Gastroesophageal sphincter (tissue), 4 donors: ENCODE results near the gene HUS1. TPM values are rescaled to one million over a fixed set of nuclear protein-coding genes. Genes with fewer than 3 reads are reported as not detected.
A peak's percentile ranks its signal among the peaks of the same experiment; 100 is the strongest.
"Not testable (repeated sequence)": the region's sequence is repeated elsewhere in the genome, so short reads cannot be mapped to it uniquely, and the experiment has no call there.

ENCODE experiments used
- ATAC-seq: fragments of 150-250 bp; one replicate; pipeline ENCODE4 v1.9.1; 2016; ENCODE audit warnings: mild to moderate bottlenecking, moderate library complexity
- H3K27ac ChIP-seq, 4 donors: fragments of 200-600 bp; sonication (generic) in 3 of 4; 1 replicate in 3 of 4; 2 replicates in 1 of 4; pipeline ENCODE4 v1.5.1; 2016 to 2019
- H3K27me3 ChIP-seq: fragments of 200-600 bp; sonication (generic); one replicate; pipeline ENCODE4 v1.5.1; 2019
- H3K36me3 ChIP-seq, 2 donors: fragments of 200-600 bp; sonication (generic); one replicate each; pipeline ENCODE4 v1.5.1; 2019; ENCODE audit warnings: control low read depth in 1 of 2
- H3K4me1 ChIP-seq, 3 donors: fragments of 200-600 bp; sonication (generic); 1 replicate in 2 of 3; 2 replicates in 1 of 3; pipeline ENCODE4 v1.5.1; 2016 to 2019; ENCODE audit warnings: control low read depth in 2 of 3
- H3K4me3 ChIP-seq, 2 donors: fragments of 200-600 bp; sonication (generic); one replicate each; pipeline ENCODE4 v1.5.1; 2019; ENCODE audit warnings: mild to moderate bottlenecking in 1 of 2, moderate library complexity in 1 of 2
- H3K9me3 ChIP-seq, 3 donors: fragments of 200-600 bp; sonication (generic); one replicate each; pipeline ENCODE4 v1.5.1; 2017 to 2019; ENCODE audit warnings: control low read depth in 2 of 3
- CTCF ChIP-seq, 4 experiments: fragments of 200-600 bp in 2 of 4; fragments of 450-650 bp in 2 of 4; sonication (generic) in 1 of 4; IDR thresholded peaks; one replicate each; pipeline ENCODE4 v1.5.1; 2017 to 2019; ENCODE audit warnings: antibody characterized with exemption in 4 of 4, mild to moderate bottlenecking in 2 of 4, moderate library complexity in 2 of 4
- EP300 ChIP-seq: sonication (generic); formaldehyde crosslinking; IDR thresholded peaks from one replicate; pipeline ENCODE4 v1.6.1; 2017; ENCODE audit warnings: antibody characterized with exemption, mild to moderate bottlenecking
- POLR2A ChIP-seq, 2 donors: fragments of 450-650 bp; IDR thresholded peaks; one replicate each; pipeline ENCODE4 v1.6.1; 2017; ENCODE audit warnings: antibody characterized with exemption in 2 of 2, mild to moderate bottlenecking in 2 of 2, moderate library complexity in 1 of 2
- POLR2AphosphoS5 ChIP-seq: sonication (generic); formaldehyde crosslinking; IDR thresholded peaks from one replicate; pipeline ENCODE4 v1.6.1; 2017; ENCODE audit warnings: antibody characterized with exemption
- WGBS, 2 donors: methylation state at CpG; one replicate each; pipeline ENCODE4 v1.1.5; 2018; ENCODE audit warnings: low coverage in 1 of 2; 5-methylcytosine and 5-hydroxymethylcytosine counted together
- total RNA-seq, 4 donors: library from RNA; depleted of rRNA; stranded (reverse); fragments of >200 nt; gene quantifications; one replicate each; pipeline ENCODE4 v1.1.0, GENCODE V29; 2016

The HUS1 gene
- total RNA-seq, 4 donors from 2014 or later, result 13.7 to 32.7 (median 19.7) TPM

GRCh38 chr7:47991741-47992311 is 12.4 kb upstream of the HUS1 start:
- H3K4me1 ChIP-seq, result peaks cover 0 to 5% (median 0%) of the 10 kb centered on the region in 3 donors

GRCh38 chr7:47991270-47991669 is 11.9 kb upstream of the HUS1 start:
- Histone ChIP-seq H3K27ac (peak overlapping the region in 2 of 4 donors; percentile 33 to 62), H3K9me3 (no peaks in the 10 kb centered on the region), H3K4me1 (peaks cover 0 to 5% (median 0%) of the 10 kb centered on the region in 3 donors), H3K4me3 (peak overlapping the region in 1 of 2 donors; percentile 52), H3K36me3 (no peaks in the 10 kb centered on the region), H3K27me3 (no peaks in the 10 kb centered on the region)
- TF ChIP-seq POLR2AphosphoS5 (no peak), POLR2A (IDR thresholded peaks at IDR 0.05) (no peak), CTCF (IDR thresholded peaks at IDR 0.05) (no peak), EP300 (no peak)
- 75 to 91% methylated on average over 1 of the region's 1 CpG for WGBS, 2 donors
- no peak for ATAC-seq

More at GRCh38 chr7:47991741-47992311, 12.4 kb upstream of the HUS1 start:
- 3 to 5% methylated on average over 10 to 19 of the region's 26 CpGs for WGBS, 2 donors
- H3K9me3 ChIP-seq, result no peaks in the 10 kb centered on the region
- no peaks in the 10 kb centered on the region for H3K36me3 ChIP-seq
- TF ChIP-seq POLR2A (IDR thresholded peaks at IDR 0.05) (no peak), CTCF (IDR thresholded peaks at IDR 0.05) (peak in 3 of 4 experiments; percentile 32 to 78 (median 42))
- peak overlapping the region; percentile 27 to 52 for H3K4me3 ChIP-seq
- no peaks in the 10 kb centered on the region for H3K27me3 ChIP-seq
- peak; percentile 91 for ATAC-seq
- H3K27ac ChIP-seq, result peak overlapping the region in 2 of 4 donors; percentile 33 to 62

- H3K36me3 ChIP-seq, result no peaks in the 10 kb centered on the region
- no peak overlapping the region for H3K4me3 ChIP-seq
- peaks cover 0 to 5% (median 0%) of the 10 kb centered on the region in 3 donors for H3K4me1 ChIP-seq
- ATAC-seq, result no peak
- WGBS, 2 donors, result 92 to 100% methylated on average over 2 of the region's 5 CpGs
- H3K9me3 ChIP-seq, result no peaks in the 10 kb centered on the region
- no peaks in the 10 kb centered on the region for H3K27me3 ChIP-seq
- TF ChIP-seq POLR2AphosphoS5, result no peak
- TF ChIP-seq CTCF (IDR thresholded peaks at IDR 0.05), result no peak
- no peak for TF ChIP-seq EP300
- no peak for TF ChIP-seq POLR2A (IDR thresholded peaks at IDR 0.05)
- H3K27ac ChIP-seq, result no peak overlapping the region
These were observed 11.2 kb upstream of the HUS1 start for GRCh38 chr7:47990592-47990991.

GRCh38 chr7:47989607-47990400 is 10.4 kb upstream of the HUS1 start:
- not testable (repeated sequence) for H3K27me3 ChIP-seq, H3K4me1 ChIP-seq, H3K27ac ChIP-seq, ATAC-seq, H3K36me3 ChIP-seq, H3K9me3 ChIP-seq, H3K4me3 ChIP-seq
- 75 to 76% methylated on average over 3 to 6 of the region's 10 CpGs for WGBS, 2 donors

GRCh38 chr7:47988496-47989386 is 9.3 kb upstream of the HUS1 start:
- Histone ChIP-seq H3K9me3 (no peaks in the 10 kb centered on the region), H3K36me3 (no peaks in the 10 kb centered on the region), H3K4me1 (peaks cover 0 to 5% (median 0%) of the 10 kb centered on the region in 3 donors), H3K27me3 (no peaks in the 10 kb centered on the region), H3K27ac (no peak overlapping the region), H3K4me3 (no peak overlapping the region)
- no peak for ATAC-seq
- 68 to 82% methylated on average over 8 of the region's 8 CpGs for WGBS, 2 donors
- no peak for TF ChIP-seq EP300
- no peak for TF ChIP-seq CTCF (IDR thresholded peaks at IDR 0.05)
- no peak for TF ChIP-seq POLR2AphosphoS5
- TF ChIP-seq POLR2A (IDR thresholded peaks at IDR 0.05), result no peak
